Neural progenitor cell (in vitro differentiated cells): Measurements from ENCODE around the gene CTDP1.

Experiments used
- CTCF ChIP-seq: fragments of 200-600 bp; sonication (generic); IDR thresholded peaks from 2 replicates; pipeline ENCODE4 v1.5.1; 2017; ENCODE audit warnings: antibody characterized with exemption, mild to moderate bottlenecking
- EZH2phosphoT487 ChIP-seq: fragments of 200-600 bp; sonication (generic); IDR thresholded peaks from 2 replicates; pipeline ENCODE4 v1.6.1; 2017; ENCODE audit warnings: antibody characterized with exemption

DNA sequence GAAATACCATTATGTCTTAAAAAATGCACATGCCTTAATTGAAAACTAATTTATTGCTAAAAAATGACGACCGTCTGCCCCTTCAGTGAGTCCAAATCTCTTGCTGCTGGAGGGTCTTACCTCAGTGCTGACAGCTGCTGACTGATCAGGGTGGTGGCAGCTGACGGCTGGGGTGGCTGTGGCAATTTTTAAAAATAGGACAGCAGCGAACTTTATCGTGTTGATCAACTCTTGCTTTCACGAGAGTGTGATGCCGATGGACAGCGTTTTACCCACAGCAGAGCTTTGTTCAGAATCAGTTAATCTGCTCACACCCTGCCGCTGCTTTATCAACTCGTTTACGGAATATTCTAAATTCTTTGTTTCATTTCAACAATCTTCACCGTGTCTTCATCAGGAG lies 21.2 kb upstream of the CTDP1 start:
- TF ChIP-seq CTCF = no peak
- no peak for TF ChIP-seq EZH2phosphoT487
